Measurements from ENCODE around the gene NDUFB11. TPM values are rescaled to one million over a fixed set of nuclear protein-coding genes. Genes with fewer than 3 reads are reported as not detected.

The NDUFB11 gene
- total and polyA plus RNA-seq, 2 donors (not counting 3 experiments of a cell fraction or from before 2014, with no cell fraction given): 65.2 to 88.0 TPM

DNA sequence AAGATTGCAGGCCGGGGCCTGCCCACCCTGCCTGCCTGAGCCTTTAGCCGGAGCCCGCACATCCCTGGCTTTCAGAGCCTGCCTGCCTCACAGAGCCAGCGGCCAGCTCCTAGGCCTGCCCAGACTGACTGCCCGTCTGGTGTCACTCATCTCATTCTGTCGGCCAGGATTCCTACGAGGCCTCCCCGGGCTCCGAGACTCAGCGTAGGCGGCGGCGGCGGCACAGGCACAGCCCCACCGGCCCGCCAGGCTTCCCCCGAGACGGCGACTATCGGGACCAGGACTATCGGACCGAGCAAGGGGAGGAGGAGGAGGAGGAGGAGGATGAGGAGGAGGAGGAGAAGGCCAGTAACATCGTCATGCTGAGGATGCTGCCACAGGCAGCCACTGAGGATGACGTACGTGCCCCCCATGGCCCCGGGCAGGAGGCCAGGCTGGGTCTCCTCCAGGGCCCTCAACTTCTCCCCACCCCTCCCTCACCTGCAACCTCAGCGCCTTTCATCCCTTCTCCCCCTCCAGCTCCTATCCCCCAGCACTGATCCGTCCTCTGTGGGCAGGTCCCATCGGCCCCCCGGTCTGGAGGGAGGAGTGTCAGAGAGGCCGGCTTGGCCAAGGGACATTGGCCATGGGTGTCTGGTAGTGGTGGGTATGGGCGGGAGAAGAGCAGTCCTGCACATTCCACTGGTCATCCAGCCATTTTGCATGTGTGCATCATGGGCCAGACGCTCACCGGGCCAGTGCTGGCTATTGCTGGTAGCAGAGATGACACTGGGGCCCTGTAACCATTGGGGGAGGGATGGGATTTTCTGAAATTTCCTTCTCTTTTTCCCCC is 26.6 kb upstream of the NDUFB11 start:
- H4K20me1 ChIP-seq (replicated peaks; ENCODE audit: control insufficient read depth, extremely low read depth, insufficient read depth, low read length): no peaks in the 10 kb centered on the region
- BruUV-seq (replicated peaks): no TSS peak
- H3K4me1 ChIP-seq (ENCODE audit: control insufficient read depth, extremely low read depth, insufficient read depth, low read length): no peaks in the 10 kb centered on the region
- no peaks in the 10 kb centered on the region for H3K27me3 ChIP-seq (ENCODE audit: control insufficient read depth in 2 of 2, insufficient read depth in 2 of 2, low read length in 2 of 2)
- TF ChIP-seq, protein P1, sequence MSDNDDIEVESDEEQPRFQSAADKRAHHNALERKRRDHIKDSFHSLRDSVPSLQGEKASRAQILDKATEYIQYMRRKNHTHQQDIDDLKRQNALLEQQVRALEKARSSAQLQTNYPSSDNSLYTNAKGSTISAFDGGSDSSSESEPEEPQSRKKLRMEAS (IDR thresholded peaks at IDR 0.05; ENCODE audit: insufficient read depth, insufficient read length): no peak
- TF ChIP-seq POLR2A (IDR thresholded peaks at IDR 0.05; ENCODE audit: low read depth, low read length) (no peak), FOS (IDR thresholded peaks at IDR 0.05; ENCODE audit: borderline replicate concordance, insufficient read depth, low read length) (no peak), MYC (IDR thresholded peaks at IDR 0.05; ENCODE audit: low read depth, low read length) (no peak), POLR2AphosphoS5 (IDR thresholded peaks at IDR 0.05; ENCODE audit: insufficient read depth, low read depth, low read length) (no peak), EZH2 (IDR thresholded peaks at IDR 0.05; ENCODE audit: borderline replicate concordance, low read depth, low read length, severe bottlenecking) (no peak), GATA2 (IDR thresholded peaks at IDR 0.05; ENCODE audit: insufficient read depth, insufficient read length, low read depth, low read length) (no peak), JUN (IDR thresholded peaks at IDR 0.05; ENCODE audit: borderline replicate concordance, insufficient read depth, insufficient read length, low read depth) (no peak)
- TF ChIP-seq, protein P2, sequence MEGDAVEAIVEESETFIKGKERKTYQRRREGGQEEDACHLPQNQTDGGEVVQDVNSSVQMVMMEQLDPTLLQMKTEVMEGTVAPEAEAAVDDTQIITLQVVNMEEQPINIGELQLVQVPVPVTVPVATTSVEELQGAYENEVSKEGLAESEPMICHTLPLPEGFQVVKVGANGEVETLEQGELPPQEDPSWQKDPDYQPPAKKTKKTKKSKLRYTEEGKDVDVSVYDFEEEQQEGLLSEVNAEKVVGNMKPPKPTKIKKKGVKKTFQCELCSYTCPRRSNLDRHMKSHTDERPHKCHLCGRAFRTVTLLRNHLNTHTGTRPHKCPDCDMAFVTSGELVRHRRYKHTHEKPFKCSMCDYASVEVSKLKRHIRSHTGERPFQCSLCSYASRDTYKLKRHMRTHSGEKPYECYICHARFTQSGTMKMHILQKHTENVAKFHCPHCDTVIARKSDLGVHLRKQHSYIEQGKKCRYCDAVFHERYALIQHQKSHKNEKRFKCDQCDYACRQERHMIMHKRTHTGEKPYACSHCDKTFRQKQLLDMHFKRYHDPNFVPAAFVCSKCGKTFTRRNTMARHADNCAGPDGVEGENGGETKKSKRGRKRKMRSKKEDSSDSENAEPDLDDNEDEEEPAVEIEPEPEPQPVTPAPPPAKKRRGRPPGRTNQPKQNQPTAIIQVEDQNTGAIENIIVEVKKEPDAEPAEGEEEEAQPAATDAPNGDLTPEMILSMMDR (IDR thresholded peaks at IDR 0.05; ENCODE audit: extremely low read depth in 1 of 2, insufficient read depth in 1 of 2, low read depth in 1 of 2, low read length in 2 of 2): no peak
- FAIRE-seq (no peak), DNase-seq (ENCODE audit: low read depth, low spot score) (no peak)
- CTCF ChIA-PET: no interaction called here
- no peaks in the 10 kb centered on the region for H3K9me1 ChIP-seq (replicated peaks; ENCODE audit: control insufficient read depth, extremely low read depth, insufficient read depth, low read length)
- intact Hi-C loops (cut with micrococcal nuclease): no loop called here
- H3K27ac ChIP-seq (ENCODE audit: insufficient read depth, low read depth, low read length): no peak overlapping the region
- H3K36me3 ChIP-seq (ENCODE audit: control insufficient read depth in 2 of 2, extremely low read depth in 1 of 2, insufficient read depth in 2 of 2, low read length in 2 of 2): peaks cover 0 to 42% of the 10 kb centered on the region in 2 experiments
- H3K9me3 ChIP-seq (replicated peaks; ENCODE audit: control insufficient read depth, insufficient read depth, low read length): no peaks in the 10 kb centered on the region
- no peak overlapping the region for H3K4me2 ChIP-seq (ENCODE audit: insufficient read depth, low read length)
- POLR2A ChIA-PET: no interaction called here
- dilution Hi-C loops (cut with MboI; ENCODE audit: extremely low pct_ligation_motif_present, low sequenced_read_pairs): no loop called here
- no peak overlapping the region for H3K4me3 ChIP-seq (replicated peaks in 1 of 3; ENCODE audit: insufficient read depth in 1 of 3, low read depth in 1 of 3, low read length in 3 of 3)
- H3K9ac ChIP-seq (replicated peaks; ENCODE audit: extremely low read depth, insufficient read depth, low read length): no peak overlapping the region
- H3K79me2 ChIP-seq (ENCODE audit: control insufficient read depth, insufficient read depth, low read length): peaks cover 2% of the 10 kb centered on the region
- H2AFZ ChIP-seq (ENCODE audit: low read depth, low read length): no peak overlapping the region
